Measurements from ENCODE around the gene RSRP1. TPM values are rescaled to one million over a fixed set of nuclear protein-coding genes. Genes with fewer than 3 reads are reported as not detected.
"Not testable (repeated sequence)": the region's sequence is repeated elsewhere in the genome, so short reads cannot be mapped to it uniquely, and the experiment has no call there.

RSRP1 gene
- total RNA-seq, 1 donor from 2014 or later = 153 TPM

DNA sequence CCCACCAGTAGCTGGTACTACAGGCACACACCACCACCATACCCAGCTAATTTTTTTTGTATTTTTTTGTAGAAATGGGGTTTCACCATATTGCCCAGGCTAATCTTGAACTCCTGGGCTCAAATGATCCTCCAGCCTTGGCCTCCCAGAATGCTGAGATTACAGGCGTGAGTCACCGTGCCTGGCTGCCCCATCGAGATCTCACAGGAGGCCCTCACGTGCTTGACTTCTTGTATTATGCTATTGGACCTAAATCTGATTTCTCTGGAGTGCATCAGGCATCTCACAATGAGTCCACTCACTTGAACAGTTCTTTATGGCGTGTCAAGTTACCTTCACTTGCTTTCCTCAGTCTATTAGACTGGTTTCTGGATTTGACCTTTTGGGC, 9.3 kb upstream of the RSRP1 start:
- no peak for DNase-seq (ENCODE audit: low read depth)

DNA sequence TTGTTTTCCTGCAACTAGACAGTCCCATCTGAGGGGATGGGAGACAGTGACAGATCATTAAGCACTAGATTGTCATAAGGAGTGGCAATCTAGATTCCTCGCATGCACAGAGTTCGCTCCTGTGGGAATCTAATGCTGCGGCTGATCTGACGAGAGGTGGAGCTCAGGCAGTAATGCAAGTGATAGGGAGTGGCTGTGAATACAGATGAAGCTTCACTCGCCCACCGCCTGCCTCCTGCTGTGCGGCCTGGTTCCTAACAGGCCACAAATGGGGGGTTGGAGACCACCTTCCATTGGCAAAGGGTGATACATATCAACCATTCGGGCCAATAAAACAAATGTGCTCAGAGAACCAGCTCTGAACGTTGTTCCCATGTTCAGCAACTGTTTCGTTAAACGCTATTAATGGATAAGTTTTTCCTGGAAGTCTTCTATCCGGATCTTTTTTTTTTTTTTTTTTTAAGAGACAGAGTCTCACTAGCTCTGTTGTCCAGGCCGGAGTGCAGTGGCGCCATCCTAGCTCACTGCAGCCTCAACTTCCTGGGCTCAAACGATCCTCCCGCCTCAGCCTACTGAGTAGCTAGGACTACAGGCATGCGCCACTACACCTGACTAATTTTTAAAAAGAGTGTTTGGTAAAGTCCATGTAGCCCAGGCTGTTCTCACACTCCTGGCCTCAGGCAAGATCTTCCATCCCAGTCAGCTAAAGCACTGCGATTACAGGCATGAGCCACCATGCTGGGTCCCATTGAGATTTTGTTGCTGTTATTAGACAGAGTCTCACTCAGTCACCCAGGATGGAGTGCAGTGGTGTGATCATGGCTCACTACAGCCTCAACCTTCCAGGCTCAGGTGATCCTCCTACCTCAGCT, 8.7 kb upstream of the RSRP1 start:
- no peak for DNase-seq (ENCODE audit: low read depth)

- DNase-seq (ENCODE audit: low read depth) = peak; percentile 42
These were observed 6.7 kb upstream of the RSRP1 start for GRCh38 chr1:25253911-25254310.

DNA sequence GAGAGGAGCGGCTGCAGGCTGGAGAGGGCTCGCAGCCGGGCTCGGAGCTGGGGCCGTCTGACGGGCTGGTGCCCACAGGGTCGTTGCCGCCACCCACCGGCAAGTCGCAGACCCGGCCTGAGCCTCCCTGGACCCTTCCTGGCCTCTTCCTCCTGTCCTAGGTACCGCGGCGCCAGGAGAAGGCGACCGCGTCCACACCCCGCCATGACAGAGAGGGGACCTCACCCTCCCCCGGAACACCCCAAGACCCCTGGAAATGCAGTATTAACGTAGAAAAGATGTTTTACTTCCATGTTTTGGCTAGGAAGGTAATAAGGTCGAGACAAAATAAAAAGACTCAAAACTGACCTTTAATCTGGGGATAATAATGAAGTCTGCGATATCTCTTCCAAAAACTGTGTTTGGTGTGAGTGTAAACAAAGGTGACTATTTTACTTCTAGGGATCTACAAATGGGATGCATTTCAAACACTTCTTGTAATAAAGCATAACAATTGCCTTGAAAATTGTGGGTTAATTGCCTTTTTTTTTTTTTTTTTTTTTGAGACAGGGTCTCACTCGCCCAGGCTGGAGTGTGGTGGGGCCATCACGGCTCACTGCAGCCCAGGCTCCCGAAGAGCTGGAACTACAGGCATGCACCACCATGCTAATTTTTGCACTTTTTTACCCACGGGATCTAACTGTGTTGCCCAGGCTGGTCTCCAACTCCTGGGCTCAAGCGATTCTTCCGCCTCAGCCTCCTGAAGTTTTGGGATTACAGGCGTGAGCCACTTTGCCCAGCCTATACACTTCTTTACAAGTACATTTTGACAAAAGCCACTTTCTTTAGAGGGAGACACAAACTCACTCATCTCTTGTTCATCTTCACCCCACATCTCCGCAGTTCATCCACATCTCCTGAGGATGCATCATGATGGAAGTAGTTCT, 838 bp upstream of the RSRP1 start:
- no peak for DNase-seq (ENCODE audit: low read depth)

DNA sequence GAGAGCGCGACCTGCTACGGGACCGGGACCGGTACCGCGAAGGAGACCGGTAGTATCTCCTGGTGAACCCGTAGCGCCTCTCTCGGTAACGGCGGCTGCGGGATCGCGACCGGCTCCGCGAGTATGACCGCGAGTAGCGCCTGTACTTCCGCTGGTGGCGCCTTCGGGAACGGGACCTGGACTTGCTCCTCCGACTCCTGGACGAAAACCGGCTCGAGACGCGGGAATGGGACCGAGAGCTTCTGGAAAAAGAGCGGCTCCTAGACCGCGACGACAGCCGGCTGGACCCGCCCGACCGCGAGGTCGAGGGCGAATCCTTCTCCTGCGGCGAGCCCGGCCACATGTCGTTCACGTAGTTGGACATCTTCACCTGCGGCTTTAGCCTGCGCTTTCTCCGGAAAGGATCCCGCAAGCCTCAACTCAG, 642 bp downstream of the RSRP1 start:
- DNase-seq (ENCODE audit: low read depth) = no peak

DNA sequence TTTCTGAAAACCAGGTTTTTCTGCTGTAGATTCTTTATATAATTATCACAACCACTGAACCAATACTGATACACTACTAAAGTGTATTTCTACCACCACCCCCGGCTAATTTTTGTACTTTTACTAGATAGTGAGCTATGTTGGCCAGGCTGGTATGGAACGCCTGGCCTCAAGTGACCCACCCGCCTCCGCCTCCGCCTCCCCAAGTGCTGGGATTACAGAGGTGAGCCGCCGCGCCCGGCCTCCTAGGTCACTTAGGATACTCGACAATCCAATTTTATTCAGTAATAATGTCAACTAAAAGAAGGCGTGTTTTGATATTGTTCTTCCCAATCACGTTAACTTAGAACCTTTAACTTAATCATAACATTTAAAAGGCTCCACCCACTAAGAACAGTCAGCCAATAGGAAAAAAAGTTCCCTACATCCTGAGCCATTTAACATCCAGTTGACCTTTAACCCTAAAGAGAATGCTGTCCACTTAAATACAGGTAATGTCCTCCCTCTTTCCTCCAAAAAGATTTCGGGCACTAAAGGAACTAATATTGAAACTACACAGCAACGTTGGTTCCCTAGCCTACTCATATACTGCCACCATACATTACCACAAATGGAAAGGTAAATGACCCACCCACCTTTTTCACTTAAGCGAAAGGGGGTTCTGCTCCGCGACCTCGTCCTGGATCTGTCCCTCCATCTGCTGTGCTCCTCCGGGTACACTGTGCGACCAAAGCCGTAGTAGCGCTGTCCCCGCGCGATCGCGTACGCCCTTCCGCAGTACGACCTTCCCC, 1.2 kb downstream of the RSRP1 start:
- peak; percentile 53 for DNase-seq (ENCODE audit: low read depth)

DNA sequence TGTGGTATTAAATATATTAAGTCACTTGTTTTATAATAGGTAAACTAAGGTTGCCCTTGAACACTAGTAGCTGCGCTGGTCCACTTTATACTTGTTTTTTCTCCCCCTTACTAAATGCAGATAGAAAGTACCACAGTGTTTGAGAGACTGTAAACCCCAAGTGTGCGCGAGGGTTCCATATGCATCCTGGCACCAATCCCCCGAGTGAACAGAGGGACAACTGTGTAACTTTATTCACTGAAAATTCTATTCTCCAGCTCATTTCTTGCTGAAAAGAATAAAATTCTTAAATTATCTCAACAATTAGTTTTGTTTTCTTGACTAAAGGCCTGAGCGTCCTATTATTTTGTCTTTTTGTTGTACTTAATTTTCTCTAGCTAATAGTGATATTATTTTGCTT, 1.9 kb downstream of the RSRP1 start:
- DNase-seq (ENCODE audit: low read depth) = no peak

- no peak for DNase-seq (ENCODE audit: low read depth)
These were observed 3.3 kb downstream of the RSRP1 start for GRCh38 chr1:25243907-25244306.

DNA sequence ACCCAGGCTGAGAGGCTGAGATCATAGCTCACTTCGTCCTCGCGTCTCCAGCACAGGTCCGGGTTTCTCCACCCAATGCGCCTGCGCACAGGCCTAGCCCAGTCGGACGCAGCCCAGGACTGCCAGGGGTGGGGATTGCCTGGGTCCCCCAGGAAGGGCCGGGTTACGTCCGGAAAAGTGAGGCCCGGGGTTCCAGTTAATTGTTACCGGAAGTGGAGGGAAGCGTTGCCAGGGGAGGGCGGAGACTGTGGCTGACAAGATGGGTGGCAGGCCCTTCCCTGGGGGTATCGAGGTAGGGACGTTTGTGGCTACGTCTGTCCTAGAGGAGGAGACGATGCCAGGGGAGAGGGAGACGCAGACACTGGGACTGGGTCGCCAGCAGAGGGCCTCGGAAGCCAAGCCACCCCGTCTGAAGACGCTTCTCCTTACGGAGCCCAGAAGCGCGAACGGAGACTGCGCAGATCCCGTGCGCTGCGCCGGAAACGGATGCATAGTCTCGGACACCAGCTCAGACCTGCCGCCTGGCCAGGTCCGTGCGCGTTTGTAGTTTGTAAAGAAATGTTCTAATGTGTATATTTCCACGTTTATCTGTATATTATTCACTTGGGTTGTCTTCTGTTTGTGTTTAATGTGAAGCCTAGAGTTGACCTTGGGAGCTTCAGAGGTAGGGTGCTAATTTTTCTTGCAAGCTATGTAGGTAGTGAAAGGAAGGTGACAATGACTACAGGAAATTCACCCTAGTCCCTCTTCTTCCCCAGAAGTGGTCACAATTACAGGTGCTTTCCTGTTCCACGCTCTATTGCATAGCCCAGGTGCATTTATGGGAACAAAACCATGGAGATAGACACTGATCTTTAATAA, 7.3 kb downstream of the RSRP1 start:
- peak; percentile 85 for DNase-seq (ENCODE audit: low read depth)

GRCh38 chr1:25238046-25238445, 9.2 kb downstream of the RSRP1 start:
- DNase-seq (ENCODE audit: low read depth) = no peak

GRCh38 chr1:25236261-25236660, 11.0 kb downstream of the RSRP1 start:
- not testable (repeated sequence) for DNase-seq (ENCODE audit: low read depth)

GRCh38 chr1:25235411-25235810, 11.8 kb downstream of the RSRP1 start:
- not testable (repeated sequence) for DNase-seq (ENCODE audit: low read depth)

DNA sequence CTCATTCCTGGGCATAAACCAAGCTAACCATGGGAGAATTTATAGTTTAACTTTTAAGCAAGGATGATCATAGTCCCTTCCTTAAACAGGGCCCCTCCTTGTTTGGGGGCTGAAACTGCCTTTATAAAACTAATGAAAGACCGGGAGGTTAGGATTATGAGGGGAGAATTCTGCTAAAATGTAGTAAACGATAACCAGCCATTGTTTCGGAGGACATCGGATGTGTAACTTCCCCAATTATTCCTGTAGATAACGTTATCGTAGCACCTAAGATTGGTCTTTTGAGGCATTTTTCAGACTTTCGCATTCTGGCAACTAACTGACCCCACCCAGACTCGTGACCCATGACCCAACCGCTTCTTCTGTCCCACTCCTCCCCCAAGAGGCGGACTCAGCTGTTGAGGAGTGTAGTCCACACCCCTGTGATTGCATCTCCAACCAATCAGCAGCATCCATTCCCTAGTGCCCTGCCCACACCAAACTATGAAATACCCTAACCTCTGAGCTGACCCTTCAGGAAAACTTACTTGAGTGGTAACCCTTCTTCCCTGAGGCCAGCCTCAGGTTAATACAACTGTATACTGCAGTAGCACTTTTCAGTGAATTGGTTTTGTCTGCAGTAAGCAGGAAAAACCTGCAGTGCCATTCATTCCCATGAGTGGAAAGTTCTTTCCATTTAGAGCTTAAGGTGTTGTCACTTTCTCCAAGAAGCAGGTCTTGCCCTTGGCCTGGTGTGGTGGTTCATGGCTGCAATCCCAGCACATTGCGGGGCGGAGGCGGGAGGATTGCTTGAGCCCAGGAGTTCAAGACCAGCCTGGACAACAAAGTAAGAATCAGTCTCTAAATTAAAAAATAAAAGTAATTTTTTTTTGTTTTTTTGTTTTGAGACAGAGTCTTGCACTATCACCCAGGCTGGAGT, 14.1 kb downstream of the RSRP1 start:
- DNase-seq (ENCODE audit: low read depth) = peak; percentile 88

DNA sequence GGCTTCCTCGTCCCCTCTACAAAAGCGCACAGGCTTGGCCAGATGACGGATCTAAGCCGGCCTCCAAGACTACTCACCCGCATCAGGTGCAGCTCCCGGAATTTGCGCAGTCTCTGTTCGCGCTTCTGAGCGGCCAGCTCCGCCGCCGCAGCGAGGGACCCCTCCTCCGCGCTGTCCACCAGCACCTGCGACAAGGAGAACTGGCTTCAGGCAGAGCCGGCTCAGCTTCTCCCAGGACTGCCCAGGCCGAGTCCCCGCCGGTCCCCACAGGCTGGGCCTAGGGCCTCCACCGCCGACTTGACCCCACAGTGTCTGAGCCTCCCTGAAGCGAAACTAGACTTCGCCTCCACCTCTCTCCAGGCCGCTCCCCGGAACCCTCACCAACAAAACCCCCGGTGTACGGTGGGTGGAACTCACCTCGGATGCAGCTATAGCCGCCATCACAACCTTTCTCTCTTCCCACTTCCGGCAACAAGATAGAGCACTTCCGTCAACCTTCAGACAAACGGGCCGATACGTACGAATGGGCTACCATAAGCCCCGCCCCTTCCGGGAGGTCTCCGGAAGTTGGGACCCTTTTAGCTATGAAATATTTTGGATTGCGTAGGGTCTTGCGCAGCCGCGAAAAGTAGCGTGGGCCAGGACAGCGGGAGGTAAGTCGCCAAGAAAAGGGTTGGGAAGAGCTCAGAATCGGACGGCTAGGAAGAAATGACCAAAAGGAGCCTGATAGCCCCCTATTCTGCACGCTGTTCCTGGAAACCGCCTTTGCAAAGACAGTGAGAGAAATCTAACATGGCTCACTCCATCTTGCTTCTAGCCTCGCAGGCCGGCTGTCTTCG, 15.0 kb downstream of the RSRP1 start, which contains the start of gene SYF2:
TSS of gene SYF2 (minus strand) at position 476 of the 839 bp plus-strand sequence. CDS start at position 441, 35 bp downstream.
- DNase-seq (ENCODE audit: low read depth) = peak; percentile 90

DNA sequence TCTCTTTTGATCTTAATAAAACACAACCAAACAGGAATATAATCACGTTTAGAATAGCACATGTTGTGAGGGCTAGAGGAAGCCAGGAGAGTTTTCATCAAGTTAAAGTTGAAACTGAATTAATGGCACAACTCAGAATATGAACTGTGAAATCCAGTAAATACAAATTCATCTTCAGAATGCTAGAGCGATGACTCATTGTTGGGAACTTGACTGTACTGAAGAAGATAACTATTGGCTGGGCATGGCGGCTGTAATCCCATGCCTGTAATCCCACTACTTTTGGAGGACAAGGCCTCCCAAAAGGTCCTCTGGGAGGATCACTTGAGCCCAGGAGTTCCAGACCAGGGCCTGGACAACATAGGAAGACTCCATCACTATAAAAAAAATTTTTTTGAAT, 23.8 kb downstream of the RSRP1 start:
- DNase-seq (ENCODE audit: low read depth) = no peak

DNA sequence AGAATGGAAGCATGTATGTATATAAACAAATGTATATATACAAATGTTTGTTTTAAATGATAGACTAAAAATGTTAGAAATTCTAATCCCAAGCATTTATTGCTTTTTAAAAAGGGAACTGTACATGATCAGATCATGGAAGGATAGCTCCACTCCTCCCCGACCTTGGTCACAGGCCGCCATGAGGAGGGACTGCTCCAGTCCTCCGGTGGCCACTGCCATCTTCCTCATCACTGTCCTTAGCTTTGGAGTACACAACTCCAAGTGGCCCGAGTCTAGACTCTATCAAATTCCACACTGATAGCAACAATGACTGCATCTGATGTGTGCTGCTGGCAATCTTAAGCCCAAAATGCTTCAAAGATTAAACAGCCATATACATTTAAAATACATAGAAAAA, 24.6 kb downstream of the RSRP1 start:
- DNase-seq (ENCODE audit: low read depth) = no peak

DNA sequence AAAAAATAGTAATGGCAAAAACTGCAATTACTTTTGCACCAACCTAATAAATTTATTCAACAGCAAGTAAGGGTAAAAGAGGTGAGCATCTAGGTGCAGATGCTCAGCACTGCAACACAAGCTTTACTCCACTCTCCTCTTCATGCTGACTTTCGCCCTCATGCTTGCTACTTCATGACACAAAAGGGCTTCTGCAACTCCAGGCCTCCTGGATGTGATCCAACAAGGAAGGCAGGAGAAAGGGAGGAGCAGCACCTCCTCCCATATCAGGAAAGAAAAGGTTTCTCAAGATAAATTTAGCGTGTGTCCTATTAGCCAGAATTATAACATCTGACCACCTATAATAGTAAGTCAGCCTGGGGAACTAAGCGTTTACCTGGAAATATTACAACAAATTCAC, 26.6 kb downstream of the RSRP1 start:
- no peak for DNase-seq (ENCODE audit: low read depth)

DNA sequence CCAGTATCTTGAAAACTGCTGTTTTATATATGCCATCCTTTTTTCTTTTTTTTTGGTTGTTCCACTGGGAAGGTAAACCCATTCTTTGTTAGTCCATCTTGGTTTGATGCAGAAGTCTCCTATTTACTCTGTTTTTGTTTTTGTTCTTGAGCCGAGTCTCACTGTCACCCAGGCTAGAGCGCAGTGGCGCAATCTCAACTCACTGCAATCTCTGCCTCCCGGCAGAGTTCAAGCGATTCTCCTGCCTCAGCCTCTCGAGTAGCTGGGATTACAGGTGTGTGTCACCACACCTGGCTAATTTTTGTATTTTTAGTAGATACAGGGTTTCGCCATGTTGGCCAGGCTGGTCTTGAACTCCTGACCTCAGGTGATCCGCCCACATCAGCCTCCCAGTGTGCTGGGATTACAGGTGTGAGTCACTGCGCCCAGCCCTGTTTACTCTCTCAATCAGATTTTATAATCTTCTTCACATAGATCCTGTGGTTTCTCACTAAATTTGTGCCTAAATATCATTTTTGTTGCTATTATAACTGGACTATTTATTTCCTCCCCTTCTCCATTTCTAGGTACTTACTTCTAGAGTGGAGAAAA, 27.5 kb downstream of the RSRP1 start:
- DNase-seq (ENCODE audit: low read depth) = no peak
